K562 (cell line): ENCODE results near the gene HEATR9.

Experiments used
- ARID4B ChIP-seq: sonication (generic); formaldehyde crosslinking; IDR thresholded peaks from 2 replicates; pipeline ENCODE4 v1.8.0; 2022; ENCODE audit warnings: mild to moderate bottlenecking, missing genetic modification reagents
- BRD9 ChIP-seq: fragments of 450-650 bp; IDR thresholded peaks from 2 replicates; pipeline ENCODE4 v1.6.1; 2018; ENCODE audit warnings: low read depth; ENCODE audit not compliant: partially characterized antibody
- NFE2L1 ChIP-seq: fragments of 450-650 bp; IDR thresholded peaks from 2 replicates; pipeline ENCODE4 v1.6.1; 2016; ENCODE audit warnings: missing genetic modification characterization, low read depth, mild to moderate bottlenecking, missing compliant biosample characterization, moderate library complexity, borderline replicate concordance
- REST ChIP-seq, 2 experiments: fragments of 450-650 bp; formaldehyde crosslinking in 1 of 2; IDR thresholded peaks; 2 replicates each; pipeline versions ENCODE4 v1.4.0 to v1.6.1; 2014 to 2020; ENCODE audit warnings: mild to moderate bottlenecking in 2 of 2, borderline replicate concordance in 1 of 2, low read depth in 1 of 2

GRCh38 chr17:35877345-35878029 is 8.8 kb upstream of the HEATR9 start:
- TF ChIP-seq NFE2L1 (tag) (no peak), BRD9 (no peak), REST (IDR thresholded peaks at IDR 0.05; ENCODE audit: borderline replicate concordance) (no peak), REST (CRISPR knock-in tag; IDR thresholded peaks at IDR 0.05; ENCODE audit: low read depth) (no peak), ARID4B (CRISPR knock-in tag) (no peak)
